NOMO-1 treated with dmso at 0.1 percent for 144 hours (cell line): ENCODE measurements around the gene MCM7.

Experiments used
- DNase-seq: peaks from one replicate; lab custom pipeline; 2025; ENCODE audit not compliant: unreplicated experiment; lab: John Stamatoyannopoulos, UW

The MCM7 gene

GRCh38 chr7:100075418-100075817 is 25.8 kb downstream of the MCM7 start:
- DNase-seq = no peak

GRCh38 chr7:100074841-100075240 is 26.4 kb downstream of the MCM7 start:
- DNase-seq = no peak

- no peak for DNase-seq
Measured at GRCh38 chr7:100072462-100072861, 28.7 kb downstream of the MCM7 start.

- DNase-seq = no peak
Measured at GRCh38 chr7:100071018-100071723, 30.0 kb downstream of the MCM7 start.

- no peak for DNase-seq
Measured at GRCh38 chr7:100069991-100070390, 31.2 kb downstream of the MCM7 start.

GRCh38 chr7:100066953-100067352 is 34.2 kb downstream of the MCM7 start:
- DNase-seq = no peak

GRCh38 chr7:100065452-100066186 is 35.6 kb downstream of the MCM7 start:
- DNase-seq = no peak

GRCh38 chr7:100064162-100064561 is 37.0 kb downstream of the MCM7 start:
- DNase-seq = no peak

- DNase-seq = no peak
Measured at GRCh38 chr7:100063376-100063775, 37.8 kb downstream of the MCM7 start.

- DNase-seq = no peak
Measured at GRCh38 chr7:100061518-100062193, 39.5 kb downstream of the MCM7 start.

- DNase-seq = no peak
Measured at GRCh38 chr7:100059251-100059739, 41.9 kb downstream of the MCM7 start.

- no peak for DNase-seq
Measured at GRCh38 chr7:100057006-100057405, 44.2 kb downstream of the MCM7 start.

GRCh38 chr7:100053215-100053614 is 48.0 kb downstream of the MCM7 start:
- peak; percentile 30 for DNase-seq

- no peak for DNase-seq
Measured at GRCh38 chr7:100051611-100052010, 49.6 kb downstream of the MCM7 start.

GRCh38 chr7:100049441-100050291 is 51.5 kb downstream of the MCM7 start, which contains the start of gene ZSCAN21:
Gene ZSCAN21, plus strand, starts transcription at chr7:100049774. Its CDS starts 7,233 bp downstream, at chr7:100057007.
- DNase-seq = peak; percentile 66

- no peak for DNase-seq
Measured at GRCh38 chr7:100048680-100049079, 52.5 kb downstream of the MCM7 start.

GRCh38 chr7:100044718-100045117 is 56.5 kb downstream of the MCM7 start:
- DNase-seq = peak; percentile 10
